ENCODE measurements around the gene ELMO2.
"Not testable (repeated sequence)": the region's sequence is repeated elsewhere in the genome, so short reads cannot be mapped to it uniquely, and the experiment has no call there.

ELMO2 gene

DNA sequence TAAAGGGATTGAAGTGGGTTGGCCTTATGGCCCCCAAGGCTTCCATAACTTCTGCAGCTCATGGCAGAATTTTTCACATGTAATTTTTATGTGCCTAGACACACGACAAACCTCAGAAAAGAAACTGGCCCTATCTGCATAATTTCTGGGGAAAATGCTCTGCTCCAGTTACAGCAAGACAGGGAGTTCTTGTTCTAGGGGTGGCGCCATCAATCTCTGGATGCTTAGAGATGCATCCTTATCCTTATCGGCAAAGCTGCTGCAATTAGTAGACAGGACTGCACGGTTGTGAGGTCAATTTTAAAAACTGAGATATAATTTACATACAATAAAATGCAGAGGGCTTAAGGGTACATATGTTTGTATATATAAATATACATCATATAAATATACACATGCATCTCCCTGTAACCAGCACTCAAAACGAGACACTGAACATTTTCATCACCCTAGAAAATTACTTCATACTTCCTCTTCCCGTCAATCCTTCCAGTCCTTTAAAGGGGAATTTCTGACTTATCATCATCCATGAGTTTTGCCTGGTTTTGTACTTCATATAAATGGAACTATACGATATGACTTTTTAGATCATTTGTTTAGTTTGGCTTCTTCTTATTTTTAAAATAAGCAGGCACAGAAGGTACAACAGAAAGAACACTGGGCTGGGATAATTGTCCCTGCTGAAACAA lies 10.2 kb downstream of the ELMO2 start:
- no peak overlapping the region for H3K4me3 Mint-ChIP-seq
- no peak for DNase-seq
- CTCF ChIA-PET: interaction anchor here (0.9 kb wide), 1 partner anchor 48 kb away, joined by 3 read pairs; no protein-coding TSS in a partner anchor
- H3K9me3 Mint-ChIP-seq: no peaks in the 10 kb centered on the region
- H3K36me3 Mint-ChIP-seq: peaks cover 49% of the 10 kb centered on the region
- peaks cover 40% of the 10 kb centered on the region for H3K4me1 Mint-ChIP-seq
- no peak overlapping the region for H3K27ac Mint-ChIP-seq
- no peaks in the 10 kb centered on the region for H3K27me3 Mint-ChIP-seq

DNA sequence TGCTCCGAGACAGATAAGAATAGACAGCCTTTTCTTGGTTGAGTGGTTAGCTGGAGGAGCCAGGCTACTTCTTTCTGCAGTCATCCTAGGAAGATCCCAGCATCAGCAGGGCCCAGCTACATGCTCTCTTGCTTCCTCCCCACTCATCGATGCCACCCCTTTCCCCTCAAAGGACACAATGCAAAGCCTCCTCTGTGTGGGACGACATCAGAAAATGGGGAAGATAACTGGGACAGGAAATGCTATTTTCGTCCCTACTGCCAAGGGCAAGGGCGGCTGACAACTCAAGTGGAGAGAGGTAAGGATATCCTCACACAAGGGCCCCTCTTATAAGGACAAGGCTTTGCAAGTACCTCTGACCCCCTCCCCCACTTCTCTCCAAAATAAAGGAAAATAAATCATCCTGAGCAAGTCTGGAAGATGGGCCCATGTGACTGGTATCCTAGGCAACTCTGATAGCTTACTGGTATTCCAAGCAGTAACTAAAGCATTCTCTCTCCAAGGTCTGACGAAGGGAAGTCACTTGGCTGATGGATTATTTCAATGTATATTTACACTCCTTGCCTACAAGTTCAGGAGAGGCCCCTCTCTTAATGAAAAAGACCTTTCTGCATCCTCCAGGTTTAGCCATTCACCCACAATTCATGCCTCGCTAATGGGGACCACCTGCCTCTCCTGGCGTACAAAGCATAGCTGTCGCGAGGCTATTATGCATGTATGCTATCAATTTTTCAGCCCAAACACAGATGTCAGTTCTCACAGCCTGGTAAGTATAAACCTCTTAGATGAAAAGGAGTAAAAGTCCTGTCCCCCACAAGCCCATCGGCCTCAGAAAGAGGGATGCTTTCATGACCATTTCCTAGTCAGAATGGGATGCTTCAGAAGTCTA lies 11.3 kb downstream of the ELMO2 start:
- DNase-seq: no peak
- Mint-ChIP-seq H3K36me3 (peaks cover 54% of the 10 kb centered on the region), H3K4me1 (peaks cover 29% of the 10 kb centered on the region), H3K27me3 (no peaks in the 10 kb centered on the region), H3K9me3 (no peaks in the 10 kb centered on the region), H3K27ac (no peak overlapping the region), H3K4me3 (no peak overlapping the region)
- CTCF ChIA-PET: no interaction called here

DNA sequence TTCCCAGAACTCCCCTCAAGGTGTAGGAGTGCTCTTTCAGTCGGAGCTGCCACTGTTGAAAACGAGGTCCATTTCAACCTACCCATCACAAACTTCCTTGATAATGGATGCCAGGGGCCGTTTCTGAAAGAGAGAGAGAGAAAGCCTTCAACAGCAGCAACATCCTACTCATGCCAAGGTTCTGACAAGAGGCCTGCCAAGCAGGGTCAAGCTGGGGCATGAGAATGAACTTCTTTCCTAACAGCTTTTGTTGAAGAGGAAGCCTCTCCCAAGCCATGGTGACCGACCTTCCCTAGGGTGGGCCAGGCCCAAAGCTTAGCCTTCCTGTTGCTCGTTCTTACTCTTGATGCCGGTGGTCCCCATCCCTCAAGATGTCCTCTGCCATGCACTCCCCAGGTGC lies 12.4 kb downstream of the ELMO2 start:
- H3K27me3 Mint-ChIP-seq: no peaks in the 10 kb centered on the region
- H3K27ac Mint-ChIP-seq: no peak overlapping the region
- peaks cover 54% of the 10 kb centered on the region for H3K36me3 Mint-ChIP-seq
- no peak for DNase-seq
- peaks cover 18% of the 10 kb centered on the region for H3K4me1 Mint-ChIP-seq
- CTCF ChIA-PET: interaction anchor here (0.9 kb wide), 1 partner anchor 8 kb away, joined by 3 read pairs; no protein-coding TSS in a partner anchor
- no peaks in the 10 kb centered on the region for H3K9me3 Mint-ChIP-seq
- H3K4me3 Mint-ChIP-seq: no peak overlapping the region

DNA sequence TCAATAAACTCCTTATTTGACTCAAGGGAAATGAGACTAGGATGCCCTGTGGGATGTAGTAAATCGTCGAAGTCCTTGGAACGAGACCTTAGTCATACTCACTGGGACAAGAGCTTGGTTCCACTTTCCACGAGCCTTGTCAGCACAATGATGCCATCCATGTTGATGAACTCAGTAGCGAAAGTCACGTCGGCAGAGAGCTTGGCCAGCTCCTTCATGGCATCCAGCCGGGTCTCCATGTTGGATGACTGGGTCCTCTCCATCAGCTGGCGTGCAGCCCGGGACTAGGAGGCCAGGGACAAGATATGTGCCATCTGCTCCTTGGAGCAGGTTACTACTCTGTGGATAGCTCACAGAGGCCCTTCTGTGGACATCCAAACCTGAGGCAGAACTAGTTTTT lies 17.5 kb downstream of the ELMO2 start:
- Mint-ChIP-seq H3K27ac (no peak overlapping the region), H3K4me3 (no peak overlapping the region), H3K9me3 (no peaks in the 10 kb centered on the region), H3K27me3 (no peaks in the 10 kb centered on the region), H3K36me3 (peaks cover 57% of the 10 kb centered on the region), H3K4me1 (no peaks in the 10 kb centered on the region)
- no peak for DNase-seq
- CTCF ChIA-PET: no interaction called here

DNA sequence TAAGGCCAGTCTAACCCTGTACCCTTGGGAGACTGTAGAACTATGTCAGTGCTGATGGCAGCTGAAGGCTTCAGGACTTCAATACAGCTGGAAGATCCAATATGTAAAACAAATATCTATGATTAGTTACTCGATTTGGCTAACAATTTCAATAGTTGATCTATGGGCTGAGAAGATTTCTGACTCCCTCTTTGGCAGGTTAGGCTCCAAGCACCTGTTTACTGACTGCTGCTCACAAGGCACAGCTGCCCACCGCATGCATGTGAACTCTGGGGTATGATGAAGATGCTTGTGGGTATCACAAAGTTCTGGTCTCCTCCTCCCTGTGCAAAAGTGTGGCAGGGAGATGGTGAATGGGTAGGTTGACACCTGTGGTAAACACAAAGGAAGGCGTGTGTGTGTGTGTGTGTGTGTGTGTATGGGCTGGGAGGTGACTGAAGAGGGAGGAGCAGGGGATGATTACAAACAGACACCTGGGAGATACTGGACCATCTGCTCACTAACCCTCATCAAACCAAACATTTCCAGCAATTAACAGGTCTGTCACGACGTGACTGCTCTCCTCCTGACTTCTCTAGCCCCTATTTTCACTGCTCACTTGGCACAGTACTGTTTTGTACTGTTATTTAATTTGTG lies 18.1 kb downstream of the ELMO2 start:
- no peak for DNase-seq
- H3K9me3 Mint-ChIP-seq: no peaks in the 10 kb centered on the region
- H3K4me3 Mint-ChIP-seq: no peak overlapping the region
- no peak overlapping the region for H3K27ac Mint-ChIP-seq
- peaks cover 55% of the 10 kb centered on the region for H3K36me3 Mint-ChIP-seq
- H3K27me3 Mint-ChIP-seq: no peaks in the 10 kb centered on the region
- H3K4me1 Mint-ChIP-seq: no peaks in the 10 kb centered on the region
- CTCF ChIA-PET: no interaction called here

DNA sequence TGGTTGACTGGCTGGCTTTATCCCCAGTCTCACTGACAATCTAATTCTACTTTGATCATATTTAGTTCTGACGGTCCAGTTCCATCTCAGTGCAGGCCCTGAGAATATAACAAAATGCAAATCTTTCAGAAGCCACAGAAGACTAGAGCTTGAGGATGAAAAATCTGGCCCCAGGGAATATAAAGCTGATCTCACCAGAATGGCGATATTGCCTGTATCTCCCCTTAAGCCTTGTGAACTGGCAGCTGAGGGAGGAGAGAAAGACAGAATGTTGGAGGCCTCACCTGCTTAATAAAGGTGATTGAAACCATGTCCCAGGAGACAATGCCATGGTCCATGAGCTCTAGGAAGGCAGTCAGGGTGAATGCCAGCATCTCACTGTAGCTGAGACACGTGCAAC lies 19.4 kb downstream of the ELMO2 start:
- H3K9me3 Mint-ChIP-seq, CTCF ChIA-PET, DNase-seq, H3K27me3 Mint-ChIP-seq, H3K27ac Mint-ChIP-seq, H3K4me3 Mint-ChIP-seq, H3K4me1 Mint-ChIP-seq: not testable (repeated sequence)
- H3K36me3 Mint-ChIP-seq: peaks cover 55% of the 10 kb centered on the region

DNA sequence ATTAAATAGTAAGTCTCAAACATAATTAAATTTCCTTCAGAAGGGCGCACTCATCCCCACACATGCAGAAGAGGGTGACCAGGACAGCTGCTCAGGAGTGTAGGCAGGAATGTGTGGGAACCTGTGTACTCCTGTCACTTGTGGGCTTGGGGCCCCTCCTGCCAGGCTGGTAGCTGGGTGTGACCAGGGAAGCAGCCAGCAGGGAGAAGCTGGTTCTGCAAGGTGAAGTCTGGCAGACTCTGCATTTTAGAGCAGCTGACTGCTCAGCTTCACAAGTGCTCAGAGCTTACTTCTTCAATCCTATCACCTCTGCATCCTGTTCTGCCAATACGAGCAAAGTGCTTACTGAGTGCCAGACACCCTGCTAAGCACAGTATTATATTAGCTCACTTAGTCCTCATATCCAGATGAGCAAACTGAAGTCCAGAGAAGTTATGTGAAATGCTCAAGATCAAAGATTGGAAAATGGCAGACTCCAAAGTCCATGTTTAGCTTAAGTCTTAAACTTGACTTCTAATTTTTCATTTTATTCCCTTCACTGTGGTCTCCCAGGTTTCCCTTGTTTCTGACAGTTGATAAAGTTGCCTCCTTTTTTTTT lies 27.9 kb downstream of the ELMO2 start:
- no peak for DNase-seq
- Mint-ChIP-seq H3K9me3 (no peaks in the 10 kb centered on the region), H3K27ac (no peak overlapping the region), H3K36me3 (peaks cover 46% of the 10 kb centered on the region), H3K4me3 (no peak overlapping the region), H3K4me1 (no peaks in the 10 kb centered on the region), H3K27me3 (no peaks in the 10 kb centered on the region)
- CTCF ChIA-PET: interaction anchor here (1.1 kb wide), 1 partner anchor 30 kb away, joined by 3 read pairs; no protein-coding TSS in a partner anchor

DNA sequence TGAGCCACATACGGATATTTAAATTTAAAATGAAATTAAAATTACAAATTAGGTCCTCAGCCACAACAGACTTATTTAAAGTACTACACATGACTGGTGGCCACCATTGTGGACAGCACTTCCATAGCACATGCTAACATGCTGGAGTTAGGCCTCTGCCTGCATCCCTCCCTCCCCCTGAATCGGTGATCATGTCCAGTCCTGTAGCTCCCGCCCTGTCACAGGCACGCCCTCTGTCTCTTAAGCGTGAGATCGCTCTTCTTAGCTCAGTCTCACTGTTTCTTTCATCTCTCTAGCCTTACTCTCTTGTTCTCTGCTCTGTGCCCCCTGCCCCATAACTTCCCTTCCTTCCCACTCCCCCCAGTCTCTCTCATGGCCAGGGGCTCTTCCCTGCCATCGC lies 28.9 kb downstream of the ELMO2 start:
- CTCF ChIA-PET: interaction anchor here (1.1 kb wide), 1 partner anchor 29 kb away, joined by 3 read pairs; no protein-coding TSS in a partner anchor
- Mint-ChIP-seq H3K27ac (no peak overlapping the region), H3K4me3 (no peak overlapping the region), H3K9me3 (no peaks in the 10 kb centered on the region), H3K27me3 (no peaks in the 10 kb centered on the region), H3K4me1 (no peaks in the 10 kb centered on the region), H3K36me3 (peaks cover 46% of the 10 kb centered on the region)
- no peak for DNase-seq

DNA sequence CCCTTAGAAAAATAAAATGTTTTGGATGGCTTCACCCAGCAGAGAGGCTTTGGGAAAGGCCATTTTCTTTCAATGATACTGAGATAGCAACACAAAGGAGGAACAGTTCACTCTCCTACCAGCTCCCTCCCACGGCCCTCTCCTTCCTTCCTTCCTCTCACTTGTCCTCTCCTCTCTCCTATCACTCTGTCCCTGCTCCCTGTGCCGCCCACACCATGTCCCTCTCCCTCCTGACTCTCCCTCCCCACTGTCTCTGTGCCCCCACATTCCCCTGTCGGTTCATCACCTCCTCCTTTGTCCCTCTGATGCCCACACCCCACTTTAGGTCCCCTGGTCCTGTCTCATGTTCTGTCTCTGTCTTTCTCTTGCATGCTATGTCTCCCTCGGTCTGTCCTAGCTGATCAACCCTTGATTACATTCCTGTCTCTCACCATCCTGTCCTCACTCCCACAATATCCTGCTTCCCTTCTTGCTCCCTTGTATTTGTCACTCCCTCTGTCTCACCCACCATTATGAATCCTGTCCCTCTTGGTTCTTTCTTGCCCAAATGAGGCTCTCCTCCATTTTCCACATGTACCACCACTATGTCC lies 30.1 kb downstream of the ELMO2 start:
- Mint-ChIP-seq H3K36me3 (peaks cover 55% of the 10 kb centered on the region), H3K27ac (no peak overlapping the region)

DNA sequence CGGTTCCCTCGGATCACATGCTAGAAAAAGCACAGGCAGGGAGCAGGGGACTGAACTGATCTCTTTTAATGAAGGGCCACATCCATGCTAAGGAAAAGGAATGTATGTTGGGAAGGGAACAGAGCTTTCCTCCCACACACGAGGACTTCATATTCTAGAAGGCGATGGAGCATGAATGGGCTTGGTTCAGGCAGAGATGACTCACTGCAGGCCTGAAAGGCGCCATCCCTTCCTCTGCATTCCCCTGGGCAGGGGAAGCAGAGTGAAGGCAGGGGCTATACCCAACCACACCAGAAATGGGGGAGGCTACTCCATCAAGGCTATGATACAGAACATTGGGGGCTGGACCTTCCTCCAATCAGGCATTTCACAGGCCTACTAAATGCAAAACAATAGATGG lies 30.6 kb downstream of the ELMO2 start:
- Mint-ChIP-seq H3K36me3 (peaks cover 57% of the 10 kb centered on the region), H3K9me3 (no peaks in the 10 kb centered on the region), H3K4me1 (no peaks in the 10 kb centered on the region), H3K27ac (no peak overlapping the region), H3K27me3 (no peaks in the 10 kb centered on the region), H3K4me3 (no peak overlapping the region)
- CTCF ChIA-PET: no interaction called here
- no peak for DNase-seq

More for the DNA sequence above, 30.1 kb downstream of the ELMO2 start:
- no peaks in the 10 kb centered on the region for H3K9me3 Mint-ChIP-seq
- H3K27me3 Mint-ChIP-seq: no peaks in the 10 kb centered on the region
- CTCF ChIA-PET: no interaction called here
- no peak overlapping the region for H3K4me3 Mint-ChIP-seq
- H3K4me1 Mint-ChIP-seq: no peaks in the 10 kb centered on the region
- no peak for DNase-seq

DNA sequence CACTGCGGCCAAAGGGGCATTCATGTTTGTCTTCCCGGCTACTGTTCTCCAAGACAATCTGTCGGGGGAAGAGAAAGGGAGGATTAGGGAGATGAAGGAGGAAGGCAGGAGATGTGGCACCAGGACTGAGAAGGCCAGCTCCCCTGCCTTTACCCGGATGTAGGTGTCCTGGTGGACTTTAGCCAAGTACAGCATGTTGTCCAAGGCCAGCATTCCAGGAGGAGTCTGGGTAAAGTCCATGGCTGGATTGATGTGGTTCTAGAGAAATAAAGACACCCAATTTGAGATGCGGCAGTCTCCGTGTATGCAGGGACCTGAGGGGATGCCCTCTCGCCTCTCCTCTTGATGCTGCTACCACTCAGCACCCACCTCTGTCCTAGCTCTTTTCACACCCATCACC lies 32.0 kb downstream of the ELMO2 start:
- H3K27ac Mint-ChIP-seq: no peak overlapping the region
- H3K36me3 Mint-ChIP-seq: peaks cover 54% of the 10 kb centered on the region

DNA sequence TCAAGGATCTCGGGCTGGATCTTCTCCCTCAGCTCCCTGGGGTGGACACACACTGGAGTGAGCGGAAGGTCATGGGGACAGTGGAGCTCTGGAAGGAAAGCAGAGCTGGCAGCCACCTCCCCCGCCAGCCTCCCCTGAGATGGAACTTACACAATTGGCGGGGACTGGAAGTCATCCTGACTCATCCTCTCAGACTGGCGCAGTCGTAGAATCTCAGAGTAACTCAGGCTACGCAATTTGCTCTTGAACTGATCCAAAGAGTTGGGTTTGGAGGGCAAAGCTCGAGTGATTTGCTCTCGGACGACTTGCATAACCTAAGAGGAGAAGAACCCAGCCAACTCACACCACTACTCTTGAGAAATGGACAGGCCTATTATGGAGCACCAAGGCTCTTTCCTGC lies 34.8 kb downstream of the ELMO2 start:
- DNase-seq: no peak
- Mint-ChIP-seq H3K27me3 (no peaks in the 10 kb centered on the region), H3K36me3 (peaks cover 69% of the 10 kb centered on the region), H3K4me3 (no peak overlapping the region), H3K27ac (no peak overlapping the region), H3K9me3 (no peaks in the 10 kb centered on the region), H3K4me1 (peaks cover 6% of the 10 kb centered on the region)
- CTCF ChIA-PET: no interaction called here

More for the DNA sequence above, 32.0 kb downstream of the ELMO2 start:
- Mint-ChIP-seq H3K4me3 (no peak overlapping the region), H3K4me1 (no peaks in the 10 kb centered on the region), H3K9me3 (no peaks in the 10 kb centered on the region), H3K27me3 (no peaks in the 10 kb centered on the region)
- CTCF ChIA-PET: interaction anchor here (1.1 kb wide), 1 partner anchor 10 kb away, joined by 3 read pairs; no protein-coding TSS in a partner anchor
- no peak for DNase-seq

DNA sequence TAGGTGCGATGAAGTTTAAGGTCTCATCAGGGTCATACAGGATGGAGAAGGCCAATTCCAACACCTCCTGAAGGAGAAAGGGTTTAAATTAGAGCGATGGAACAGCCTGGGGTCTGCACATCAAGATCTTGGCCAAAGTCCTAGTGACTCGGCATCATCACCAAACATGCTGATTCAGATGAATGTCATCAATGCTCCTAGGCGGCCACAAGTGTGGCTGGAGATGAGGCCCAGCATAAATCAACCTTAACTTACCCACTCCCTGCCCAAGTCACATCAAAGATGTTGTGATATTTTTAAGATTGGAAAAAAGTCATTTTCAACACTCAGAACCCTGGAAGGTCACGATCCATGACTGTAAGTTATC lies 37.5 kb downstream of the ELMO2 start:
- peaks cover 30% of the 10 kb centered on the region for H3K4me1 Mint-ChIP-seq
- no peak for DNase-seq
- no peaks in the 10 kb centered on the region for H3K27me3 Mint-ChIP-seq
- no peak overlapping the region for H3K4me3 Mint-ChIP-seq
- peak overlapping the region; percentile 20 for H3K27ac Mint-ChIP-seq
- CTCF ChIA-PET: no interaction called here
- peaks cover 67% of the 10 kb centered on the region for H3K36me3 Mint-ChIP-seq
- H3K9me3 Mint-ChIP-seq: no peaks in the 10 kb centered on the region

Data from activated naive CD4-positive, alpha-beta T cell treated with anti-CD3 and anti-CD28 coated beads, Interleukin-2, amount 10 ng/mL, durations not matched to agents 7 days and 5 days (primary cell).